ENCODE results near the gene TFG.

DNA sequence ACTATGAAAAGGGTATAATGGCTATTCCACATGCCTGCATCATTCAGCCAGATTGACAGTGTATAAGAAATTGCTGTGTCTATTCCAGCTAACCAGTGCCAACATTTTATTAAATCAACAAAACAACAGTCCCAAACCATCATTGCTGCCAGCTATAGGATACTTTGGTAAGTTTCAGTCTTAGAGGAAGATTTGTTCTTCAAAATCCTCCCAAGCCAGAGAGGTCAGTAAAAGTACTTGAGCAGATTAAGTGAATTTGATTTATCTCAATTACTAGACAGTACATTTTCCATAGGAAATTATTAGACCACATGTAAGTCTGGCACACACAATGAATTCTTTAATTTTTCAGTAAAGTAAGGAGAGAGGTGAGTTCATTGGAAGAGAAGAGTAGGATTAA lies 50.7 kb downstream of the TFG start:
- TF ChIP-seq, protein P1, sequence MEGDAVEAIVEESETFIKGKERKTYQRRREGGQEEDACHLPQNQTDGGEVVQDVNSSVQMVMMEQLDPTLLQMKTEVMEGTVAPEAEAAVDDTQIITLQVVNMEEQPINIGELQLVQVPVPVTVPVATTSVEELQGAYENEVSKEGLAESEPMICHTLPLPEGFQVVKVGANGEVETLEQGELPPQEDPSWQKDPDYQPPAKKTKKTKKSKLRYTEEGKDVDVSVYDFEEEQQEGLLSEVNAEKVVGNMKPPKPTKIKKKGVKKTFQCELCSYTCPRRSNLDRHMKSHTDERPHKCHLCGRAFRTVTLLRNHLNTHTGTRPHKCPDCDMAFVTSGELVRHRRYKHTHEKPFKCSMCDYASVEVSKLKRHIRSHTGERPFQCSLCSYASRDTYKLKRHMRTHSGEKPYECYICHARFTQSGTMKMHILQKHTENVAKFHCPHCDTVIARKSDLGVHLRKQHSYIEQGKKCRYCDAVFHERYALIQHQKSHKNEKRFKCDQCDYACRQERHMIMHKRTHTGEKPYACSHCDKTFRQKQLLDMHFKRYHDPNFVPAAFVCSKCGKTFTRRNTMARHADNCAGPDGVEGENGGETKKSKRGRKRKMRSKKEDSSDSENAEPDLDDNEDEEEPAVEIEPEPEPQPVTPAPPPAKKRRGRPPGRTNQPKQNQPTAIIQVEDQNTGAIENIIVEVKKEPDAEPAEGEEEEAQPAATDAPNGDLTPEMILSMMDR (IDR thresholded peaks at IDR 0.05) = no peak
- TF ChIP-seq POLR2A (IDR thresholded peaks at IDR 0.05) = no peak

All from body of pancreas (tissue), 4 donors.